Activated naive CD4-positive, alpha-beta T cell treated with Interleukin-2 at 50 U/mL for 16 hours (primary cell): Measurements from ENCODE around the gene SRPK2.
"Not testable (repeated sequence)": the region's sequence is repeated elsewhere in the genome, so short reads cannot be mapped to it uniquely, and the experiment has no call there.

Experiments used
- DNase-seq: peaks from one replicate; pipeline ENCODE4 v3.0.0-alpha.2; 2020

SRPK2 gene

GRCh38 chr7:105257338-105257737 is 131.4 kb downstream of the SRPK2 start:
- no peak for DNase-seq

GRCh38 chr7:105256761-105257231 is 131.9 kb downstream of the SRPK2 start:
- DNase-seq: no peak

DNA sequence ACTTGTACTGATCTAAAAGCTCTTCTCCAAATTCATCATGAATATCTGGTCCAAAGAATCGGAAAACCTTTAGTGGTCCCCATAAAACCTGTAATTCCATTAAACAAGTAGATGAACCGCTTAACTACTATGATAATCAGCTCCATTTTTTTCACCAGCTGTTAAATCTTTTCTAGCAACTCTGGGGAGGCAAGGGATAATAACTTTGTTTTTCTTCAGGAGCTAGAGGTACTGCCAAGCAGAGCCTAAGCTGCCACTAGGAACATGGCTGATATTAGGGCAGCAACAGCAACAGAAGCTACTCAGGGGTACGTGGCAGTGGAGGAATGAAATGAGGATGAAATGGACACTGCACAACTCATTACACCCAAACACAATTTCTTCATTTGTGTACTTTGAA is 138.0 kb downstream of the SRPK2 start:
- DNase-seq: no peak

DNA sequence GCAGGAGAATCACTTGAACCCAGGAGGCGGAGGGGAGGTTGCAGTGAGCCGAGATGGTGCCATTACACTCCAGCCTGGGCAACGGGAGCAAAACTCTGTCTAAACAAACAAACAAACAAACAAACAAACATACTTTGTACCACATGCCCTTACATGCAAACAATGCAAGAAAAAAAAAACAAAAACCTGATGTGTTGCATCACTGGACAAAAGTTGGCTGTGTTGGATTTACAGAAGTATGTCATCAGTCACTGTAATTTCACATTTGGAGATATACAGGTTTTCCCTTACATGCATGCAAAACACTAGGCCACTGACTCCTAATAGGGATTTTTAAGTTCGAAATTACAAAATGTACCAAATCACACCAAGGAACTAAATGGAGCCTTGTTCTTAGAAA is 138.5 kb downstream of the SRPK2 start:
- DNase-seq: no peak

DNA sequence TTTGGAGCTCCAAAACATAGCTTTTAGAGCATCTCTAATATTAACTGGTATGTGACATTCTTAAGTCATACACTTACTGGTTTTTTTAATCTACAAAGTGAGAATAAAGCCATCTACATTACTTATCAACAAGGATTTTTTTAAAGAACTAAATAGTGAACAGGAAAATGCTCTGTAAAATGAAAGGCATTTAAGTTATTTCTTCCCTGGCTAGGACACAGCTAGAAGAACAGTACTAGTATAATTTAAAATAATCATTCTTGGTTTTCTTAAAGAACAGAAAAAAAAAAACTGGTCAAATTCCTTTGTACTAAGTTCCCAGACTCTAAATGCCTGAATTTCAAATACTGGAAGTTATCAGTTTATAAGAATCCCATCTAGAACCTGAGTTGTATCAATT is 139.5 kb downstream of the SRPK2 start:
- no peak for DNase-seq

DNA sequence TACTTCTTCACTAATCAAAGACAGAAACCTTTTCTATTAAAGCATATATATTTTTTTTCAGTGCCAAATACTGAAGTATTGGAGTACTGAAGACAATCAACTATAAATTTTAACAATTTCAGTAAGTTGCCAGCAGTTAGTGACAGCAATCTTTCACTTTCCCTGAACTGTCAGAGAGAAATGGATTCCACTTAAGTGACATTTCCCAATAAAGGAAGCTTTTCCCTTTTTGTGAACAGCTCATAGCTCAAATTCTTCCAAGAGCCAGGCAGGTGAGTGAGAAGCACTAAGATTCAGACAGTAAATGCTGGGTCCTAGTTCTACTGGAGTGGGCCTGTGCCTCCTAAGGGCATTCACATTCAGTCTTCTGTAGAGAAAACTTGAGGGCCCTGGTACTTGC is 142.0 kb downstream of the SRPK2 start:
- DNase-seq: no peak

DNA sequence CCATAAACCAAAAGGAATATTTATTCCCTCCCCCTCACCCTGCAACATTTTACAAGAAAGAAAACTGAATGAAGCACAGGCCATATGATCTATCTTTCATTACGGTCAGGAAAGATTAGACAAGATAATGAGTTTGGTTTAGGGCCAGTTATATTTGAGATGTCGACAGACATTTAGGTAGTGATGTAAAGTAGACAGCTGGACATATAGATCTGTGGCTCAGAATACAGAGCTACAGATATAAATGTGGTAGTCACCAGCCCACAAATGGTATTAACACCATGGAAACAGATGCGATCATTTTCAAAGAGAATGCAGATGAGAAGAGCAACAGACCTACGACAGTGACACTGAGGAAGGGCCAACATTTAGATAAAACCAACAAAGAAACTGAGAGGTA is 142.5 kb downstream of the SRPK2 start:
- no peak for DNase-seq

DNA sequence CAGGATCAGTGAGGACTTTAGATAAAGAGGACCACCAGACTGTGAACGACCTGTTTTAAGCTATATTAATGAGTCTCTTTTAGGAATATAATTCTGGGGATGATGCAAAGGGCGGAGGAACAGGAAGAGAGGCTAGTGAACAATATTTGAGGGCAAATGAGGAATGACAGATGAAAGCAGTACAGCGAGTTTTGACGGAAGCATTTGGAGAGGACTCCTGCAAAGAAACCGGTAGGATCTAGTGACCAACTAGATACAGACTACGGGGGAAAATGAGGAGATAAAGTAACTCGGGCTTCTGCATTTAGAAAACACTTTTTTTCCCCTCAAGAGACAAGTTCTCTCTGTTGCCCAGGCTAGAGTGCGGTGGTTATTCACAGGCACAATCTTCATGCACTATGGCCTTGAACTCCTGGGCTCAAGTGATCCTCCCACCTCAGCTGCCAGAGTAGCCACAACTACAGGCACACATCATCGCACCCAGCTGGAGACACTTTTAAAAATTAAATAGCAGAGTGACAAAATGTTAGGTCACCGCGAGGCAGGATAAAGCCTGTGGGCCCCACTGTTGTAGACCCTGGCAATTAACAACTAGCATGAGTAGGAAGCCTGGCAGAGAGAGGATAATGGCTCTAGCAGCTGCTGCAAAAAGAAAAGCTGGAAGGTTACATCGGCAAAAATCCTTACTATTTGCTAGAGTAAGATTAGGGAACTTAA is 143.2 kb downstream of the SRPK2 start:
- no peak for DNase-seq

DNA sequence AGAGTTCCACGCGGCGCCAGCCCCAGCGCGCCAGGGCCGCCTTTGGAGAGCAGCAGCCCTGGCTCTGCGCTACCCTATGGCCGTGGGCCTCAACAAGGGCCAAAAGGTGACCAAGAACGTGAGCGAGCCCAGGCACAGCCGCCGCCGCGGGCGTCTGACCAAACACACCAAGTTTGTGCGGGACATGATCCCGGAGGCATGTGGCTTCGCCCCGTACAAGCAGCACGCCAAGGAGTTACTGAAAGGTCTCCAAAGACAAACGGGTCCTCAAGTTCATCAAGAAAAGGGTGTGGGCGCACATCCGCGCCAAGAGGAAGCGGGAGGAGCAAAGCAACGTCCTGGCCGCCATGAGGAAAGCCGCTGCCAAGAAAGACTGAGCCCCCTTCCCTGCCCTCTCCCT is 144.1 kb downstream of the SRPK2 start:
- no peak for DNase-seq

- DNase-seq: no peak
Observed at GRCh38 chr7:105241198-105241597, 147.5 kb downstream of the SRPK2 start.

- DNase-seq: no peak
Observed at GRCh38 chr7:105238198-105238765, 150.4 kb downstream of the SRPK2 start.

GRCh38 chr7:105234886-105235285 is 153.8 kb downstream of the SRPK2 start:
- DNase-seq: no peak

DNA sequence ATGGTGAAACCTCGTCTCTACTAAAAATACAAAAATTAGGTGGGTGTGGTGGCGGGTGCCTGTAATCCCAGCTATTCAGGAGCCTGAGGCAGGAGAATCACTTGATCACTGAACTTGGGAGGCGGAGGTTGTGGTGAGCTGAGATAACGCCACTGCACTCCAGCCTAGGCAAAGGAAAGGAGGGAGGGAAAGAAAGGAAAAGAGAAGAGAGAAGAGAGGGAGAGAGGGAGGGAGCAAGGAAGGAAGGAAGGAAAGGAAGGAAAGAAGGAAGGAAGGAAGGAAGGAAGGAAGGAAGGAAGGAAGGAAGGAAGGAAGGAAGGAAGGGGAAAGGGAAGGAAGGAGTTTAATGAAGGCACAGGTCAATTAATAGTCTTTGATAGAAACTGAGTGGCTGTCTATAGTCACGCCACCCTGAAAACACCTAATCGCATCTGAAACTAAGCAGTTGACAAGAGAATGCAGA is 155.9 kb downstream of the SRPK2 start:
- DNase-seq: not testable (repeated sequence)

DNA sequence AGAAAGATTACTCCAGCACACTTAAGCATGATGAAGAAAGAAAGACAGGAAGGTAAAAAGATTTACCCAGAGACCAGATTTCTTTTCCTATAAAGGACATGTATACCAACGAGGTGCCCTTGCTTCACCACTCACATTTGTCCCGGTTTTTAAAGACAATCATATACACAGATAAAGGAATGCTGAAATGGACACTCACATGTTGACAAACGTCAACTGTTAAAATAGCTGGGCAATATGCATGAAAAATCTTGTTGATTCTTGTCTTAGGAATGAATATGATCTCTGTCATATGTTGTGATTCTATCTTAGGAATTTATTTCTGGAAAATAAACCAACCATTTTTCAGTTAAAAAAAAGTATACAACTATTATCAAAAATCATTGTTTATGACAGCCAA is 158.2 kb downstream of the SRPK2 start:
- DNase-seq: no peak

- no peak for DNase-seq
Observed at GRCh38 chr7:105229641-105230040, 159.1 kb downstream of the SRPK2 start.

DNA sequence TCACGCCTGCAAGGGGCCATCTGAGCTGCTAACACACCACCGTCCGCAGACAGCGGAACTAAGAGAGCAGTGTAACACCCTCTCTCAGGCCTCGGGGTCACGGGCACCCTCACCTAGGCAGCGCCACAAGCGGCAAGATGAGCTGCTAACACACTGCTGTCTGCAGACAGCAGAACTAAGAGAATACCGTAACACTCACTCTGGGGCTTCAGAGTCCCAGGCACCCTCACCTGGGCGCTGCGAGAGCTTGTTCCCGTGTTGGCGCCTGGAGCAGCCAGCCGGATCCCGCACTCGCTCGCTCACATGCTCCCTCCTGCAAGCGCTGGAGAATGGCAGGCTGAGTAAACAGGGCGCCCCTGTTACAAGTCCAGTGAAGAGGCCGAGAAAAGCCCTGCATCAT is 160.2 kb downstream of the SRPK2 start:
- no peak for DNase-seq

GRCh38 chr7:105227391-105227790 is 161.3 kb downstream of the SRPK2 start:
- DNase-seq: no peak

GRCh38 chr7:105224884-105225651 is 163.7 kb downstream of the SRPK2 start:
- DNase-seq: no peak

DNA sequence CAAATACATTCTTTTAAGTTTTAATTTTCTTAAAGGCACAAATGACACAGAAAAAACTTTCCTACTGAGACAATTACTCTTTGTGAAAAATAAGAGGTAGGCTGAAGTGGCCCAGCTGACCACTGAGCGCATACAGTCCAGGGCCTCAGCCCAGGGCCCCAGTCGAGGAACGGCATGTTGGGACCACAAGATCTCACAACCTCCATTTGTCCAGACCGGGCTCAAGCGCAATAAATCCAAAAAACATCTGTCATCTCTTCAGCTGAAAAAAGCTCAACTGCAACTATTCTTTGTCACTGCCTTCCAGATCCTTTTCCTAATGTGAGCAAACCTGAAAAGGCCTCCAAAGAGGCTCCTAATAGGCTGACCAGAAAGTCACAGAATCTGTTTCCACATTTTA is 165.8 kb downstream of the SRPK2 start:
- DNase-seq: no peak

DNA sequence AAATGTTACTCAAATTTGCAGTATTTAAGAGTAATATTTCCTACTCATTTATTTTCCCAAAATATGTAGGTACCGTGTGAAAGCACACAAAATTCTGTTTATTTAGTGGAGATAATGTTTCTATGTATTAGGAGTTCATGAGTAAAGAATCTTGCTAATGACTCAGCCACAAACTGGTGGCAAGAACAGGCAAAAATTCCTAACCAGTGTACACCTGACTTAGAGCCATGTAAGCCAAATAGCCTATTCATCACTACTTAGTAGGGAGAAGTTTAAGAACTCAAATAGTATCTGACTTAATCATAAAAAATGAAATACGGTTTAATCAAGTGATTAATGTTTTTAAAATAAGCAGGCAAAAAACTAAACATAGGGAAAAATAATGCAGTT is 169.0 kb downstream of the SRPK2 start:
- no peak for DNase-seq

DNA sequence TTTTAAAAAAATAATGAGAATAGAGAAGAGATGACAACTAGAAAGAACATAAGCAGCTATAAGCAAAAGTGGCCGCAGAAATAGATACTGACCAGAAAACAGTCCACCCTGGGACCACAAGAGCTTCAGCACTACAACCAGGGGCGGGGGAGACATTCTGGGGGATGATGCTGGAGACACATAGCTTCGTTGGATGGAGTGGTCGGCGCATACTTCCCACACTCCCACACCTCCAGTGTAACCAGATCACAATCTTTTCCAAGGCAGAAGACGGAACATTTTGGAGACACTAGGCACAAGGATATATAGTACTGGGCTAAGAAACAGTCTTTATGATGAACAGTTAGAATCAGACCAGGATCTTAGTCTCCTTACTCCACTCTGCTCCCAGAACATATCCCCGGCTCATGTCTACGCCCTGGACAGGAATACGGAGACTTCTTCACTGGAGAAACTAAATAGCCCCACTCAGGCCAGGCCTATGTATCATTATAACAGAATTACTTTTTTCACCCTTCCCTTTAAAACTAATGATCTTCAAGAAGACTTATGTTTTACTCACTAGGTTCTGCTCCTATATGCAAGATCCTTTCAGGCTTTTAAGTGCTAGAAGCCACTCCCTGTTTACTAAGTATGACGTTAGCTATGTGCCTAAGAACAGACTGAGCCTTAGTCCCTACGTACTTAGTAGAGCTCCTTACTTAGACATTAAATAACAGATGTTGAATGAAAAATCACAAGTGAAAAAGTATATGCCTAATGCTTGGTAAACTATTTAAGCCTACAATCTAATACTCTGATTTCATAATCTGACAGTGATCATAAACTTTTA is 169.6 kb downstream of the SRPK2 start:
- DNase-seq: no peak

GRCh38 chr7:105218215-105218614 is 170.5 kb downstream of the SRPK2 start:
- DNase-seq: no peak

DNA sequence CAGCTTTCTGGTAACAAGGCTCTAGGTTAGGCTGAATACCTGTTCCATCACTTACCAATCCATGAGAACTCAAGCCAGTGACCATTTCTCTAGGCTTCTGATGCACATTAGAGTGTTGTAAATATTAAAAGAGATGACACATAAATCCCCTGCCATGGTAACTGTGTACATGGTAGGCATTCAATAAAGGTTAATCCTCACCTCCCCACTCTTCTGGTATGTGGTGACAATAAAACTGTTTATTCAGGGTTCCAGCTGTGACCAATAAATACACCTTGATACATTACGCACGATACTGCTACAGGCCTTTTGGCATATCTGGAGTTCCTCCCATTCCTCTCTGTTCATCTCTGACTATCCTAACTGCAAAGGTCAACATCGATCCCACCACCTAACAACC is 171.9 kb downstream of the SRPK2 start:
- no peak for DNase-seq
